GM18499 (cell line): ENCODE results near the gene GALNT9.
"Not testable (repeated sequence)": the region's sequence is repeated elsewhere in the genome, so short reads cannot be mapped to it uniquely, and the experiment has no call there.

Experiments used
- ATAC-seq: cut with Tn5 transposase; IDR thresholded peaks from one replicate; pipeline ENCODE4 v1.9.1; 2021; ENCODE audit warnings: moderate number of reproducible peaks; ENCODE audit not compliant: insufficient read depth, unreplicated experiment

Gene GALNT9

DNA sequence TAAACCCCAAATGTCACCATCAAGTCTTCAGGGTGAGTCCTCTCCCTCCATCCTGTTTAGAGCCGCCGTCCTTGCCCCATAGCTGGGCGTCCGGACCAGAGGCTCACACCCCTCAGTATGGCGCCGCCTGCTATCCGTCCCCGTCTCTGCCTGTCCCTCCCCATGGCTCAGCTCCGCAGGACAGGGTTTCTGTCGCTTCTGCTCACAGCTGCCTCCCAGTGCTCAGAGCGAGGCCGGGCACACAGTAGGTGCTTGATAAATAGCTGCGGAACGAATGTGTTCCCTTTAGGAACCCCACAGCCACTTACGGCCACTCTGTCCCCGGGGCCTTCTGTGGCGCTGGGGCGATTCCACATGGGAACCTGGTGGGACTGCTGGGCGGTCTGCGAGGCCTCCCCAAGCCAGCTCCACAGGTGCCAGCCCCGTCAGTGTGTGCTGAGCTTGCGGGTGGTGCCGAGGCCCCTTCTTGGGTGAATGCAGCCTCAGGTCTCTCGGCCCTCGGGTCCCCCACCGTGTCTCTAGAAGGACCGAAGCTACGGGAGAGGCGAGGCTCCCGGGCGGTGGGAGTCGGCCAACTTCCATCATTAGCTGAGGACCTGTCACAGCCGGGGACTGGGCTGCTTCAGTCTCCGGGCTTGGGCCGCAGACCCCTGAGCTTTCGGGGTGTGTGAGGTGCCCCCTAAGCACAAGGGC is 122.2 kb downstream of the GALNT9 start:
- ATAC-seq = no peak

DNA sequence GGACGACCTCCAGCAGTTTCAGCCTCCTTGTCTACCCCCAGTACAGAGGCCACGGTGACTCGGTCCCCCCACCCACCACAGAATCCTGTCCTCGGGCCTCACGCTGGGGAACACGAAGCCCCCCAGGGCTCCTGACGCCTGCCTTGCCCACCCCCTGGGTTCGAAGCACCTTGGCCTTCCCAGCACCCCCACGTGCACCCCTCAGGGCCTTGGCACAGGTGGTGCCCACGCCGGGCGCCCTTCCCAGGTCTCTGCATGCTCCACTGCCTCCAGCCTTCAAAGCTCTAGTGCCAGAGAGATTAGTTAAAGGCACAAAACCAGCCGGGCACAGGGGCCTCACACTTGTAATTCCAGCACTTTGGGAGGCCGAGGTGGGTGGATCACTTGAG is 123.3 kb downstream of the GALNT9 start:
- no peak for ATAC-seq

DNA sequence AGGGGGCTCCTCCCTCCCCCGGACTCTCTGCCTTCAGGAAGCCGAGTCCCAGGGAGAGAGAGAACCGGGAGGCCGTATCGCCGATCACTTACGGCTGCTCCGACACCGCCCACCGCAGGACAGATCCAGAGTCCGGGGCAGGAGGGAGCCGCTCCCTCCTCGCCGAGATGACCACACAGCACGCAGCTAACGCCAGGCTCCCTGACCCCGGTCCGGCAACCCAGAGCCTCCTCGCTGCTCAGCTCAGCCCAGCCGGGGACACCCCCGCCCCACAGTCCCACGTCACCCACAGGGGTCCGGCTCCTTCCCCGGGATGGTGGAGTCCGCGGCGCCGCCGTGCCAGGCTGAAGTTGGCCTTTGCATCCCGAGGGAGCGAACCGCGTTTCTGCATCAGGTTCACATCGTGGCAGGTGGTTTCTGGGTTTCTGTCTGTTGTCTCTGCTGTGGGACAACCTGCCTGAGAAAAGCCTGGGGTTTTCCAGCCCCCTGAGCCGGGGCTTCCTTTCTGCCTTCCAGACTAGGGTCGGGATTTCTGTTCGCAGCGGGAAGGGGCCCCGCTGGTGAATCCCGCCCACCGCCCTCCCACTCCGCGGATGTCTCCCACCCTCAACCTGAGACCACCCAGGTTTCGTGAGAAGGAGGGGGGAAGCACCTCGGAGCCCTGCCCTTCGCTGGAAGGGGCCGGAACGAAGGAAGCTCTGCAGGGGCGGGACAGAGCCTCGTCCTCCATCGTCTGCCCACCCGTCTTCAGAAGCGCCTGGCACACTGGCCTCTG is 123.9 kb downstream of the GALNT9 start:
- ATAC-seq = no peak

DNA sequence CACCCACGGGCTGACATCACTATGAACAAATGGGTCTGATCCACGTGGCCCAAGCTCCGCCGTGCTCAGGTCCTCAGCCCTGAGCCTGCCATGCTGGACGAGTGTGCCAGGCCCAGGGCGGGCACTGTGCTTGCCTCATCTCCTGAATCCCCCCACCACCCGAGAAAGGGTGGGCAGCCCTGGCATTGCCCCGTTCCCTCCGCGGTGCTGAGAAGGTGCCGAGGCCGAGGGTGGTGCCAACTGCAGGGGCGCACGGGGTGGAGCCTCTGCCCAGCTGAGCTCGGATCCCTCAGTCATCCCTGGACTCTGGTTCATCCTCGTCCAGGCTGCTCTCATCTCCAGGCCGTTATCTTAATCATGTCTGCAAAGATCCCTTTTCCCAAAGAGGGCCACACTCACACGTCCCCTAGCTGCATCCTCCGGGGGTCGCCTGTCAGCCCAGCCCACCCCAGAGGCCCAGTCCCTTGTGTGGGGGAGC is 124.6 kb downstream of the GALNT9 start:
- ATAC-seq = no peak

DNA sequence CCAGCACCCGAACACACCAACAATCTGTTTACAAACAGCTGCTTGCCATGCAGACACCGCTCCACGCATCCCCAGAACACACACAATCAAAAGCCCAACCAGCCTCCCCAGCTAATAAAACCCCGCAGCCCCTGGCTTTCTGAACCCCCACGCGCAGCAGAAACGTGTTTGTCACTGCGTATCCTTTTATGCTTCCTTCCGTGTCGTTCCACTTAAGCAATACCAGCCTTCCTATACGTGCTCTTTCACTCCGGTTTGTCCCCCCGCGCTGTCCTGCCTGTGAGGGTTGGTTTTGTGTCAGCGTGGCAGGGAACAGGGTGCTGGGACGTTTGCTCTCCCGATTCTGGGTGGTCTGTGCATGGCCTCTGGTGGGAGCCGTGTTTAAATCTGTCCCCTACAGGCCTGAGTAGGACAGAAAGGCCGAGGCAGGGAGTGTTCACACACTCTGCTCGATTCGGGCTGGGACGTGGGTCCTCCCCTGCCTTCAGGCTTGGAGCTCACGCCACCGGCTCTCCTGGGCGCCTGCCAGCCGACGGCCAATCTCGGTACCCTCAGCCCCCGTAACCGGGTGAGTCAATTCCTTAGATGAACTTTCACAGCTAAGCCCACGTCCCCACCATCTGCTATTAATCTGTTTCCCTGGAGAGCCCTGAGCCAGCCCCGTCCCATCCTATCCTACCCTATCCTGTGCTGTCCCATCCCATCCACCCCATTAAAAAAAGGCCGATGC is 125.2 kb downstream of the GALNT9 start:
- no peak for ATAC-seq

DNA sequence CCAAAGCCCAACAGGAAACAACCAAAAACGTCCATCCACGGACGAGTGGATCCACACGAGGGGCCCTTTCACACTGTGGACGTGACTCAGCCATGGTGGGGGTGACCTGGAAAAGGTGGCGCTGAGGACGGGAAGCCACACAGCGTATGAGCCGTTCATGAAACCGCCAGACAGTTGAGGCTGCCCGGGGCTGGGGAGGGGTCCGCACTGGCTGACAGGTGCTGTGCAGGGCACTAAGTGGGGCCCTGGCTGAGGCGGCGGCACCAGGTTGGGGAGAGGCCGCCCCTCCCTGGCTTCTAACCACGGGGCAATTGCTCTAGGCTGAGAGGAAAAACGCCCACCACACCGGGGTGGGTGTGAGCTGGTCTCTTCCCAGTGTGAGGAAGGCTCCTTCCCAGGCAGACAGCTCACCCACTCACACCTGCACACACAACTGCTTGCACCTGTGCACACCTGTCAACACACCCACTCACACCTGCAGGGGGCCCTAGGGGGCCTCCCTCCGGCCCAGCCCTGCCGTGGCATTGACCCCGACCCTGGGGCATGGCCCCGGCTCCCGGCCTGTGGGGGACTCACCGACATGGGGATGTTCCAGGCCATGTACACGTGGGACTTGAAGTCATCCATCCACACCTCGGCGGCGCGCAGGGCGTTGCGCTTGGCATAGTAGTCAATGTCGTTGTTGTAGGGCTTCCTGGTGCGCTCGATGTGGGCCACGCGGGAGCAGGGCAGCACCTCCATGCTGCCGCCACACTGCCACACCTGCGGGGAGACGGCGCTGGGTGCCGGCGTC is 126.3 kb downstream of the GALNT9 start:
- ATAC-seq = no peak

DNA sequence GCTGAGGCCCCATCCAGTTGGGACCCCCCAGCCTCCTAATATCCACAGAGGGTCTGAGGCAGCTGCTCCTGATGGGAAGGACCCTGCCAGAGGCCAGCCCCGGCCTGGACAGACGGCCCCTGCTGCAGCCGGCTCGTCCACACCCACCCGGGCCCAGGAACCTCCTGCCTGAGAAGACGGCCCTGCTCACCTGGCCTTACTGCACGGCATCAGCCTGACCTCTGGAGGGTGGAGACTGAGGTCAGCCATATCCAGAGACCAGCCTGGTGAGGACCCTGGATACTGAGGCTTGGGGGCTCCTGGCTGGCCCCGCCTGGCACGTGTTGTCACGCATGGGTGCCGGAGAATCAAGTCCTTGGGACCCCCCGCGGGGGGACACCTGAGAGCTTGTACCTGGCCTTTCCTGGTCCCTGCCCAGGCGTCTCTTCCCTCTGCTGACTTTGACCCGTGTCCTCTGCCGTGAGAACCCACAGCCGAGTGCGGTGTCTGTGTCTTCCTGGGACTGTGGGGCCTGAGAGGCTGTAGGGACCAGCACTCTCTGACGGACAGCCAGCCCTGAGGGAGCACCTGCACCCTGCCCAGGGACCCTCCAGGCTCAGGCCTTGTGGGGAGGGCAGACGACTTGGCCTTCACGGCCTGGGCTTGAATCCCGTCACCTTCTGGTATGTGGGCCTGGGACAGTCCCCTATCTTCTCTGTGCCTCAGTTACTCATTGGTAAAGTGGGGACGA is 127.8 kb downstream of the GALNT9 start:
- ATAC-seq = no peak

DNA sequence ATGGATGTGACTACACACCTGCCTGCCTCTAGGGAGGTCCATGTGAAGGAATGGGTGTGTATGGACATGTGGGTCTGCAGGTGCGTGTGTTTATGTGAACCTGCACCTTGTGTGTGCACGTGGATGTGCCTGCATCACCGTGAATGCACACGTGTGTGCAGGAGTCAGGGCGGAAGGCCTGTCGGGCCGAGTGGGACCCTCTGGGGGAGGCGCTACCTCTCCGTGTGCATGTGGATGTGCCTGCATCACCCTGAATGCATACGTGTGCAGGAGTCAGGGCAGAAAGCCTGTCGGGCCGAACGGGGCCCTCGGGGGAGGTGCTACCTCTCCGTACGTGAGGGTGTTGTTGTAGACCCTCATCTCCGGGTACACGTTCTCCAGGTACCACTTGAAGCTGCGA is 128.6 kb downstream of the GALNT9 start:
- no peak for ATAC-seq

DNA sequence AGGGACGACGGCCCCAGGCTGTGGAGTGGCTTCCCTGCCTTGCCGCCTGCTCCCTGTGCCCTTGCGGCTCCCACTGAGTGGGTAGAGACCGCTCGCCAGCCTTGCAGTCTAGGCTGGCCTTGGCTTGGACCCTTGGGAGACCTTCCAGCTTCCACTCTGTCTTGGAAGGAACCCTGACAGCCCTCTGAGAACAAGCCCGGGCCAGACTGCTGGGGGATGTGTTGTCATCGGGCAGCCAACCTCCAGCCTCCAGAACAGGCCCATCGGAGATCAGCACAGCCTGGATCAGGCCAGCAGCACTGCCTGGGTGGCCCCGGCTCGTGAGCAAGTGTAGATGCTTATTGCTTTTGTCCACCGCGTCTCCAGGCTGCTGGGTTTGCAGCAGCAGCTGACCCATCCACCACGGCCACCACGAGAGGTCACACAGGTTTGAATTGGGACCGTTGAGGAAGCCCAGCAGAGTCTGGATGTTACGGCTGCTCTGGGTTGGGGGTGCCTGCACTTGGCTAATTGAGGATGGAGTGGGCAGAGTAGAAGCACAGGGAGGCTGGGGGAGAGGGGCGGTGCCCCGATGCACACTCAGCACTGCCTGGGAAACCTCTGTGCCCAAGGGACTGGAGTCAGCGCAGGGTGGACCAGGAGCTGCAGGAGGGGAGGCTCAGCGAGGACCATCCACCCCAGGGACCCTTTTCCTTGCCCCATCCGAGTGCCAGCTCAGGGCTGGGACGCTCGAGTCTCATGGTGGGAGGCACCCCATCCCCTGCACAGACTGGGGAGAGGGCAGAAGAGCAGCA is 129.7 kb downstream of the GALNT9 start:
- no peak for ATAC-seq

DNA sequence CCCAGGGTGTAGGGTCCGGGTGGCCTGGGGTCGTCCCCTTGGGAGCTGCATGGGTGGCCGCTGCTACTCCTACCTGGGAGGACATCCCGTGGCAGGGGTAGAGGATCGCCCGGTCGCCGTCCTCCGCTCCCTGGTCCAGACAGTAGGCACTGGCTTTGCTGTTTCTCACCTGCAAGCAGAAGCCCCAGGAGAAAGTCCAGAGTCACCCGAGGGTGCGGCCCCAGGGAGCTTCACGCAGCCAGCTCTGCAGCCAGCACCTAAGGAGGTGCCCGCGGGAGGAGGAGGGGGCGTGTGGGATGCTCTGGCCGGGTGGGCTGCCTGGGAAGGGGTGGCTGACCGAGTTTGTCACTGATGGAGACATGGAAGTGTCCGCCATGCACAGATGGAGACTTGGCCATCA is 130.3 kb downstream of the GALNT9 start:
- no peak for ATAC-seq

DNA sequence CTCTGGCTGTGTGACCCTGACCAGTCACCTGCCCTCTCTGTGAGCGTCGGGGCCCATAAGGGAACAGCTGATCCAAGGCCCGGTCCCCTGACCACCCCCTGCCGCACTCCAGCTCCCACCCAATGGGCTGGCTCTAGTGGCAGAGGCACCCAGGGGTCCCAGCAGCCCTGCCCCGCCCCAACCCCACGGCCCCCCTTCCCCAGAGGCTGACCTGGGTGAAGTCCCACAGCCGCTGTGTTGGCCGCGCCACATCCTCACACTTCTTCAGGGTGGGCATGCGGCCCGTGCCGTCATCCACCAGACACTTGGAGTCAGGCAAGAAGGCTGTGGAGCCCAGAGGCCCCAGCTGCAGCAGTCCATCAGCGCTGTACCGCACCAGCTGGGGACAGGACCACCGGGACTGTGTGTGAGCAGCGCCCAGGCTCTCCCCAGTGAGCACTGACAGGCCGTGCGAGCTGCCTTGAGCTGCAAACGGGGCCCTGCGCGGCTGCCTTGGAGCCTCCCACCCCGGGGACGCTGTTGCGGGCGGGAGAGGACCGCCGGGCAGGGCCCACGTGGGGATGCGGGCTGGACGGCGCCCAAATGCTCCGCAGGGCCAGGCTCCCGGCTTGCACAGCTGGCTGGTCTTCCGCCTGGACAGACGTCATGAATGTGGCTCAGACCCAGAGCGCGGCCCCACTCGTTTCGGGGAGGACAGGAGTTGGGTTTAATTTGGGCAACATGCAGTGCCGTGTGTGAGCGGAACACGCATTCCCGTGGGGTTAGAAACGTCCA is 131.6 kb downstream of the GALNT9 start:
- ATAC-seq = no peak

DNA sequence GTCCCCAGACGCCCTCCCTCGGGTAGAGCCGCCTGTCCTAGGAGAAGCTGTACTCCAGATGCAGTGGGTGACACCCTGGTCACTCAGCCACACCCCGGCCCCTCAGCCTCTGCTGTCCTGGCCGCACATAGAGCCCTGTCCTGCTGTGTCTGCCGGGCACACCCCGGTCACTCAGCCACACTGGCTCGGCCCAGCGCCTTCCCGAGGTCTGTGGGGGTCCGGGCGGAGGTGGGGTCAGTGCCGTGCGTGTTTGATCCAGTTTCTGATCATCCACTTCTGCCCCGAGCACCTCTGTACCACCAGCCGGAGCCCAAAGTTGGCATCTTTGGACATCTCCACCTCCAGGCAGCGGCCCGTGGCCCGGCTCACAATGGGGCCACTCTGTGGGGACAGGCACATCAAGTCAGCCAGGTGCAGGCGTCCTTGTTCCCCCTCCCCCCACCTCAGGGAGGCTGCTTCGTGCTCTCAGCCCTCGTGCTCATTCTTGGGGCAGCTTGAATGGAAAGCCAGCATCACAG is 132.5 kb downstream of the GALNT9 start:
- ATAC-seq = no peak

DNA sequence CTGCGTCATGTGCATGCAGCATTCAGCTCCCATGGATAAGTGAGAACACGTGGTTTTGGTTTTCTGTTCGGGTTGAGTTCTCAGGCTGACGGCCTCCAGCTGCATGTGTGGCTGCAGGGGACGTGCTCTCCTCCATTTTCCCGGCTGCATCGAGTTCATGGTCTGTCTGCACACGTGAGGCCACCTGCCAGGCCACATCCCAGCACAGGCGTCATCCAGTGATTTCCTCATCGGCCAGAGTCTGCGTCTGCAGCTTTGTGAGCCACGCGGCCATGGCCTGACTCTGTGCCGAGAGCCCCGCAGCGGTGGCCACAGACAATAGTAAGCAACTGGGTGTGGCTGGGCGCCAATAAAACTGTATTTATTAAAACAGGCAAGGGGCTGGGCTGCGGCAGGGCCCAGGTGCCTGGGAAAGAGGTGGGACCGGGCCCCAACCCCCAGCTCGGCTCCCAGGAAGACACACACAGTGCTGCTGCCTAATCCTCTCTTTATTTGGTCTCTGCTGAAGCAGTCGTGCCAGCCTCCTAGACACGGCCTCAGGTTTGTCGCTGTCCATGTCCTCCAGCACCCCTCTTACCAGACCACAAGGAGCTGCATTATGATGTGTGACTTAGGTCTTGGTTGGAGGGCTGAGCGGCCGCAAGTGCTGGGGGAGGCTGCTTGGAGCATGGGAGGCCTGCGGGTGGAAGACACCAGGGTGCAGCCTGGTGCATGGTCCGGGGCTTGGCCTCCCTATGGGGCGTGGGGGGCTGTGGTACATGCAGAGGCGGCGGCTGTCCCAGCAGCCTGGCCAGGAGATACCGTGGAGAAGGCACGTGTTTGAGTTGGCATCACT is 133.1 kb downstream of the GALNT9 start:
- ATAC-seq = no peak

DNA sequence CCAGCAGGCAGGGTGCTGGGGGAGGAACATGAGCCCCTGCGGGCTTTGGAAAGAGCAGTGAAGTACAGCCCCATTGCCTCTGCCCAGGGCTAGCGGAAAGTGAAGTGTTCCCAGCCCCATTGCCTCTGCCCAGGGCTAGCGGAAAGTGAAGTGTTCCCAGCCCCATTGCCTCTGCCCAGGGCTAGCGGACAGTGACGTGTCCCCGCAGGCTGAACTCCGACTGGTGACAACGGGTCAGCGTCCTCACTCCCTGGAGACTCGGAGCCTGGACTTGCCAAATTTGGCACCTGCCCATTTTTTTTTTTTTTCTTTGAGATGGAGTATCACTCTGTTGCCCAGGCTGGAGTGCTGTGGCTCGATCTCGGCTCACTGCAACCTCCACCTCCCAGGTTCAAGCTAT is 134.1 kb downstream of the GALNT9 start:
- not testable (repeated sequence) for ATAC-seq

DNA sequence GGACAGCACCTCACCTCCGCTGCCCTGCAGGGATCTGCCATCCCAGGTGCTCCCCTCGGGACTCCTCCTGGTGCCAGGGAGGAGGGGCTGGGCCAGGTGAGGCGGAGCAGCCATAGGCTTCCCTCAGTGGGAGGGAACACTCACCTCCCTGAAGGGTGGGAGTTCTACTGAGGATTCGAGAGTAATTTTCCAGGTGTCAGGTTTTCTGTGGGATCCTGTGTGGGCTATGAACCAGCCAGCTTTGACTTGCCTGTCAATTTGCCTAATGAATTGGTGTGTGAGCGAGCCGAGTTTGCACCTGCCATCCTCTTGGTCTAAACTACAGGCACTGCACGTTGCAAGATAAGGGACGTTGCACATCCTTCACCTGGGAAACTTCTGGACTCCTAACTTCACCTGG is 134.8 kb downstream of the GALNT9 start:
- no peak for ATAC-seq

DNA sequence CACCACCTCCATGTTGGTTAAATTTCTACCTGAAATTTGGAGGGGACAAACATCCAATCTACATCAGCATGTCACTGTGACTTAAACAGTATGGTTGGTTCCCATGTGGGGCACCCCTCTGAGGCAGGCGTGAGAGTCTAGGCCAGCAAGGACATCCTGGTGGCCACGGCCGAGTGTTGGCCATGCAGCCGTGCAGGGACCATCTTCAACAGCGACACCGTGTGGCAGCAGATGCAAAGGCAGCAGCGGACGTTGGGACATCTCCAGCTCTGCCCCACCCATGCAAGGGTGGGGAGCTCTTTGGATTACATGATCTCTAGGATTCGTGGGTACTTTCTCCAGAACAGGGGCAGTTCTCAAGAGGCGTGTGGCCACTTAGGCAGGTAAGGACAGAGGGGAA is 135.3 kb downstream of the GALNT9 start:
- ATAC-seq = no peak
